Neuronal stem cell (in vitro differentiated cells): ENCODE measurements around the gene CNST.

Source experiments
- DNase-seq: peaks from one replicate; pipeline ENCODE4 v3.0.0-alpha.2; 2013; ENCODE audit warnings: low spot score
- H2AFZ ChIP-seq: one replicate; pipeline ENCODE4 v1.6.1; 2013; ENCODE audit warnings: mild to moderate bottlenecking, low read length, inconsistent platforms
- H2AK5ac ChIP-seq: 2 replicates; pipeline ENCODE4 v1.6.1; 2013; ENCODE audit warnings: low read depth, mild to moderate bottlenecking, inconsistent platforms, low read length, moderate library complexity, mixed read lengths
- H2BK120ac ChIP-seq: 2 replicates; pipeline ENCODE4 v1.6.1; 2013; ENCODE audit warnings: low read depth, mild to moderate bottlenecking, inconsistent platforms, low read length, moderate library complexity, mixed read lengths
- H2BK12ac ChIP-seq: one replicate; pipeline ENCODE4 v1.6.1; 2013; ENCODE audit warnings: low read length, inconsistent platforms
- H2BK15ac ChIP-seq: 2 replicates; pipeline ENCODE4 v1.6.1; 2013; ENCODE audit warnings: mild to moderate bottlenecking, low read length, inconsistent platforms, mixed read lengths
- H2BK5ac ChIP-seq: one replicate; pipeline ENCODE4 v1.6.1; 2013; ENCODE audit warnings: inconsistent platforms, mild to moderate bottlenecking, low read length, moderate library complexity
- H3K14ac ChIP-seq: one replicate; pipeline ENCODE4 v1.6.1; 2013; ENCODE audit warnings: low read length, inconsistent platforms
- H3K18ac ChIP-seq: 2 replicates; pipeline ENCODE4 v1.6.1; 2013; ENCODE audit warnings: low read length, inconsistent platforms
- H3K23ac ChIP-seq: 2 replicates; pipeline ENCODE4 v1.6.1; 2013; ENCODE audit warnings: low read depth, mild to moderate bottlenecking, mixed read lengths, low read length, inconsistent platforms; ENCODE audit not compliant: poor library complexity
- H3K27ac ChIP-seq: replicated peaks from 3 replicates; pipeline ENCODE4 v1.5.1; 2013; ENCODE audit warnings: low read length, inconsistent platforms
- H3K27me3 ChIP-seq, 3 experiments: 2 replicates each; pipeline ENCODE4 v1.6.1; 2013; ENCODE audit warnings: low read length in 3 of 3, mild to moderate bottlenecking in 2 of 3, inconsistent platforms in 1 of 3, low read depth in 1 of 3, mixed read lengths in 1 of 3, moderate library complexity in 1 of 3; ENCODE audit not compliant: control insufficient read depth in 3 of 3, insufficient read depth in 3 of 3
- H3K36me3 ChIP-seq, 2 donors: replicated peaks in 1 of 2; 2 replicates each; pipeline ENCODE4 v1.6.1; 2013; ENCODE audit warnings: low read length in 2 of 2; ENCODE audit not compliant: control insufficient read depth in 2 of 2, insufficient read depth in 2 of 2
- H3K4ac ChIP-seq: 2 replicates; pipeline ENCODE4 v1.6.1; 2013; ENCODE audit warnings: inconsistent platforms, mild to moderate bottlenecking, low read length, moderate library complexity
- H3K4me1 ChIP-seq, 2 donors: 1 replicate in 1 of 2; 2 replicates in 1 of 2; pipeline ENCODE4 v1.6.1; 2013; ENCODE audit warnings: low read length in 2 of 2, low read depth in 1 of 2; ENCODE audit not compliant: control insufficient read depth in 2 of 2, insufficient read depth in 1 of 2
- H3K4me2 ChIP-seq: one replicate; pipeline ENCODE4 v1.6.1; 2013; ENCODE audit warnings: mild to moderate bottlenecking, low read length, inconsistent platforms; ENCODE audit not compliant: insufficient read depth, poor library complexity, severe bottlenecking
- H3K4me3 ChIP-seq, 2 donors: 2 replicates each; pipeline ENCODE4 v1.5.1; 2013; ENCODE audit warnings: low read length in 2 of 2, mild to moderate bottlenecking in 2 of 2, inconsistent platforms in 1 of 2, moderate library complexity in 1 of 2
- H3K79me1 ChIP-seq: one replicate; pipeline ENCODE4 v1.6.1; 2013; ENCODE audit warnings: low read depth, mild to moderate bottlenecking, inconsistent platforms, low read length, moderate library complexity
- H3K9ac ChIP-seq: one replicate; pipeline ENCODE4 v1.6.1; 2013; ENCODE audit warnings: mild to moderate bottlenecking, low read depth, low read length, inconsistent platforms; ENCODE audit not compliant: poor library complexity
- H3K9me3 ChIP-seq, 2 donors: replicated peaks in 1 of 2; 2 replicates each; pipeline versions ENCODE3 to v1.6.1; 2013; ENCODE audit warnings: low read length in 2 of 2, mild to moderate bottlenecking in 2 of 2, inconsistent platforms in 1 of 2, low read depth in 1 of 2, mixed read lengths in 1 of 2, moderate library complexity in 1 of 2; ENCODE audit not compliant: control insufficient read depth in 2 of 2, insufficient read depth in 1 of 2
- H4K8ac ChIP-seq: one replicate; pipeline ENCODE4 v1.6.1; 2013; ENCODE audit warnings: low read depth, mild to moderate bottlenecking, inconsistent platforms, low read length, moderate library complexity
- H4K91ac ChIP-seq: one replicate; pipeline ENCODE4 v1.6.1; 2013; ENCODE audit warnings: low read length, low read depth, mild to moderate bottlenecking, inconsistent platforms; ENCODE audit not compliant: poor library complexity
- WGBS, 2 donors: extraction: QIAGEN DNeasy Blood & Tissue Kit; methylation state at CpG; one replicate each; pipeline ENCODE4 v1.1.7; 2013; ENCODE audit warnings: missing lambda C conversion rate in 2 of 2, mixed read lengths in 1 of 2; ENCODE audit not compliant: insufficient read length in 2 of 2, insufficient replicate concordance in 1 of 2; ENCODE audit errors: extremely low coverage in 2 of 2; 5-methylcytosine and 5-hydroxymethylcytosine counted together

Gene CNST

GRCh38 chr1:246687002-246687401, 120.7 kb downstream of the CNST start:
- Histone ChIP-seq H3K23ac (no peak overlapping the region), H3K9me3 (peaks cover 0 to under 1% of the 10 kb centered on the region in 2 donors), H3K4me3 (peak overlapping the region in 1 of 2 donors; percentile 24), H3K27me3 (peaks cover 0 to 70% (median 0%) of the 10 kb centered on the region in 3 experiments), H3K4me2 (no peak overlapping the region), H3K4me1 (peaks cover 0 to 2% of the 10 kb centered on the region in 2 donors), H3K79me1 (no peaks in the 10 kb centered on the region), H4K91ac (no peak overlapping the region), H3K18ac (no peak overlapping the region), H2BK15ac (no peak overlapping the region), H3K4ac (no peak overlapping the region), H3K27ac (no peak overlapping the region), H3K9ac (no peak overlapping the region), H2BK5ac (no peak overlapping the region), H2BK12ac (no peak overlapping the region), H2AK5ac (no peak overlapping the region), H2BK120ac (no peak overlapping the region), H3K14ac (no peak overlapping the region), H3K36me3 (no peaks in the 10 kb centered on the region), H4K8ac (no peak overlapping the region), H2AFZ (no peak overlapping the region)
- no peak for DNase-seq
- WGBS, 2 donors, result no CpG with 5 or more reads among the region's 14 CpGs

GRCh38 chr1:246689409-246690008, 123.3 kb downstream of the CNST start:
- WGBS, 2 donors, result no CpG with 5 or more reads among the region's 16 CpGs
- no peak overlapping the region for H2BK5ac ChIP-seq
- peaks cover 0 to 2% of the 10 kb centered on the region in 2 donors for H3K4me1 ChIP-seq
- H2BK120ac ChIP-seq, result no peak overlapping the region
- H3K4me2 ChIP-seq, result no peak overlapping the region
- no peak overlapping the region for H3K14ac ChIP-seq
- H4K91ac ChIP-seq, result no peak overlapping the region
- H3K79me1 ChIP-seq, result no peaks in the 10 kb centered on the region
- no peak overlapping the region for H3K9ac ChIP-seq
- H3K9me3 ChIP-seq, result no peaks in the 10 kb centered on the region
- H2AK5ac ChIP-seq, result no peak overlapping the region
- H3K4ac ChIP-seq, result no peak overlapping the region
- no peak overlapping the region for H3K23ac ChIP-seq
- no peak overlapping the region for H2BK15ac ChIP-seq
- H2BK12ac ChIP-seq, result no peak overlapping the region
- H3K18ac ChIP-seq, result no peak overlapping the region
- DNase-seq, result peak; percentile 46
- H3K4me3 ChIP-seq, result no peak overlapping the region
- H3K36me3 ChIP-seq, result no peaks in the 10 kb centered on the region
- peak overlapping the region; percentile 56 for H2AFZ ChIP-seq
- H3K27me3 ChIP-seq, result peaks cover 0 to 49% (median 0%) of the 10 kb centered on the region in 3 experiments
- H4K8ac ChIP-seq, result no peak overlapping the region
- H3K27ac ChIP-seq, result no peak overlapping the region

GRCh38 chr1:246690100-246690499, 123.8 kb downstream of the CNST start:
- Histone ChIP-seq H3K9ac (no peak overlapping the region), H2AFZ (no peak overlapping the region), H3K18ac (no peak overlapping the region), H3K4ac (no peak overlapping the region), H4K8ac (no peak overlapping the region), H2AK5ac (no peak overlapping the region), H3K4me3 (no peak overlapping the region), H3K4me1 (peaks cover 0 to 2% of the 10 kb centered on the region in 2 donors), H2BK120ac (no peak overlapping the region), H3K4me2 (no peak overlapping the region), H3K23ac (no peak overlapping the region), H2BK15ac (no peak overlapping the region), H3K9me3 (peaks cover 0 to 2% of the 10 kb centered on the region in 2 donors), H2BK12ac (no peak overlapping the region), H3K79me1 (no peaks in the 10 kb centered on the region), H3K36me3 (no peaks in the 10 kb centered on the region), H2BK5ac (no peak overlapping the region), H3K27ac (no peak overlapping the region), H3K27me3 (peaks cover 0 to 43% (median 0%) of the 10 kb centered on the region in 3 experiments), H3K14ac (no peak overlapping the region), H4K91ac (no peak overlapping the region)
- DNase-seq, result no peak
- no CpG with 5 or more reads among the region's 12 CpGs for WGBS, 2 donors

- Histone ChIP-seq H2AFZ (no peak overlapping the region), H2BK5ac (no peak overlapping the region), H3K23ac (no peak overlapping the region), H2AK5ac (no peak overlapping the region), H3K27me3 (peaks cover 0 to 36% (median 0%) of the 10 kb centered on the region in 3 experiments), H3K9me3 (peaks cover 0 to 2% of the 10 kb centered on the region in 2 donors), H3K18ac (no peak overlapping the region), H2BK12ac (no peak overlapping the region), H3K14ac (no peak overlapping the region), H2BK15ac (no peak overlapping the region), H4K91ac (no peak overlapping the region), H3K27ac (no peak overlapping the region), H3K36me3 (no peaks in the 10 kb centered on the region), H3K4me1 (peaks cover 2% of the 10 kb centered on the region in 2 donors), H3K4me2 (no peak overlapping the region), H3K79me1 (no peaks in the 10 kb centered on the region), H2BK120ac (no peak overlapping the region), H3K4me3 (no peak overlapping the region), H4K8ac (no peak overlapping the region), H3K4ac (no peak overlapping the region), H3K9ac (no peak overlapping the region)
- DNase-seq, result no peak
- no CpG with 5 or more reads among the region's 15 CpGs for WGBS, 2 donors
Measured at GRCh38 chr1:246691622-246692495, 125.6 kb downstream of the CNST start.
